ENCODE results near the gene MIOS. TPM values are rescaled to one million over a fixed set of nuclear protein-coding genes. Genes with fewer than 3 reads are reported as not detected.

The MIOS gene
- total and polyA plus RNA-seq, 2 experiments from 2014 or later: 24.0 to 50.8 TPM

GRCh38 chr7:7519528-7519927 is 47.2 kb upstream of the MIOS start:
- no peaks in the 10 kb centered on the region for H3K27me3 ChIP-seq
- H3K27ac ChIP-seq: no peak overlapping the region
- H3K9me2 ChIP-seq (replicated peaks; ENCODE audit: insufficient read depth): no peaks in the 10 kb centered on the region
- no peaks in the 10 kb centered on the region for H3K79me2 ChIP-seq
- H3K4me2 ChIP-seq: no peak overlapping the region
- H3K36me3 ChIP-seq (replicated peaks; ENCODE audit: insufficient read depth, low read depth): no peaks in the 10 kb centered on the region
- no peak overlapping the region for H3K4me3 ChIP-seq
- no peaks in the 10 kb centered on the region for H4K20me1 ChIP-seq (ENCODE audit: insufficient read depth, poor library complexity, severe bottlenecking)
- H2AFZ ChIP-seq: no peak overlapping the region
- H3K9me3 ChIP-seq (ENCODE audit: low read depth): no peaks in the 10 kb centered on the region
- 73% methylated on average over 2 of the region's 2 CpGs for WGBS (ENCODE audit: low lambda C conversion rate, missing lambda C conversion rate)
- no peak for DNase-seq (ENCODE audit: low spot score)
- no peaks in the 10 kb centered on the region for H3K4me1 ChIP-seq (ENCODE audit: insufficient read depth)
- TF ChIP-seq CTCF (IDR thresholded peaks at IDR 0.05; ENCODE audit: poor library complexity) (no peak), EZH2 (IDR thresholded peaks at IDR 0.05; ENCODE audit: borderline replicate concordance) (no peak), EZH2phosphoT487 (IDR thresholded peaks at IDR 0.05; ENCODE audit: low read depth, severe bottlenecking, unreplicated experiment) (no peak)

DNA sequence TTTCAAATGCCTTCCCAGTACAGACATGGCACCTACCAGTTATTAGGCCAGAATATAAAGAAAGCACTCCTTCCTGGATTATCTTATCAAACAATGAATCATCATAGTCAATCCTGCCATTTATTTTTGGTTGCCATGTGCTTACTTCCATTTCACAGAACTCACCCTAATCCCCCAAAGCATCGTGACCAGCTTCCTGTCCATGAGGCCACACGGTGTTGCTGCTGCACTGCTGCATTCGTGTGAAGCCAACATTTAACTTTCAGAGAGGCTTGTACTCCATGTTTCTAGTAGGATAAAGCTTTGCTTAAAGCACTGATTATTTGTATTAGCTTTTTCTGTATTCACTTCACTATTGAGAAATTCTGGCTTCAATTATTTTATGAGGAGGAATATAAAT is 45.4 kb upstream of the MIOS start:
- no peaks in the 10 kb centered on the region for H3K27me3 ChIP-seq
- no peaks in the 10 kb centered on the region for H3K36me3 ChIP-seq (replicated peaks; ENCODE audit: insufficient read depth, low read depth)
- TF ChIP-seq CTCF (IDR thresholded peaks at IDR 0.05; ENCODE audit: poor library complexity) (no peak), EZH2 (IDR thresholded peaks at IDR 0.05; ENCODE audit: borderline replicate concordance) (no peak), EZH2phosphoT487 (IDR thresholded peaks at IDR 0.05; ENCODE audit: low read depth, severe bottlenecking, unreplicated experiment) (no peak)
- H3K4me1 ChIP-seq (ENCODE audit: insufficient read depth): no peaks in the 10 kb centered on the region
- H3K4me2 ChIP-seq: no peak overlapping the region
- H3K9me3 ChIP-seq (ENCODE audit: low read depth): no peaks in the 10 kb centered on the region
- no peaks in the 10 kb centered on the region for H4K20me1 ChIP-seq (ENCODE audit: insufficient read depth, poor library complexity, severe bottlenecking)
- WGBS (ENCODE audit: low lambda C conversion rate, missing lambda C conversion rate): 49% methylated on average over 3 of the region's 3 CpGs
- no peaks in the 10 kb centered on the region for H3K79me2 ChIP-seq
- H3K27ac ChIP-seq: no peak overlapping the region
- no peak for DNase-seq (ENCODE audit: low spot score)
- no peak overlapping the region for H2AFZ ChIP-seq
- H3K9me2 ChIP-seq (replicated peaks; ENCODE audit: insufficient read depth): no peaks in the 10 kb centered on the region
- no peak overlapping the region for H3K4me3 ChIP-seq

- WGBS (ENCODE audit: low lambda C conversion rate, missing lambda C conversion rate): 89% methylated on average over 3 of the region's 3 CpGs
- TF ChIP-seq CTCF (IDR thresholded peaks at IDR 0.05; ENCODE audit: poor library complexity): no peak
- no peak for TF ChIP-seq EZH2phosphoT487 (IDR thresholded peaks at IDR 0.05; ENCODE audit: low read depth, severe bottlenecking, unreplicated experiment)
- no peak for TF ChIP-seq EZH2 (IDR thresholded peaks at IDR 0.05; ENCODE audit: borderline replicate concordance)
- H3K4me1 ChIP-seq (ENCODE audit: insufficient read depth): no peaks in the 10 kb centered on the region
- no peaks in the 10 kb centered on the region for H3K9me2 ChIP-seq (replicated peaks; ENCODE audit: insufficient read depth)
- H3K4me3 ChIP-seq: no peak overlapping the region
- no peaks in the 10 kb centered on the region for H4K20me1 ChIP-seq (ENCODE audit: insufficient read depth, poor library complexity, severe bottlenecking)
- no peaks in the 10 kb centered on the region for H3K9me3 ChIP-seq (ENCODE audit: low read depth)
- no peak overlapping the region for H2AFZ ChIP-seq
- H3K27ac ChIP-seq: no peak overlapping the region
- no peaks in the 10 kb centered on the region for H3K36me3 ChIP-seq (replicated peaks; ENCODE audit: insufficient read depth, low read depth)
- no peak overlapping the region for H3K4me2 ChIP-seq
- no peak for DNase-seq (ENCODE audit: low spot score)
- H3K27me3 ChIP-seq: no peaks in the 10 kb centered on the region
- no peaks in the 10 kb centered on the region for H3K79me2 ChIP-seq
Observed at GRCh38 chr7:7522421-7522820, 44.3 kb upstream of the MIOS start.

DNA sequence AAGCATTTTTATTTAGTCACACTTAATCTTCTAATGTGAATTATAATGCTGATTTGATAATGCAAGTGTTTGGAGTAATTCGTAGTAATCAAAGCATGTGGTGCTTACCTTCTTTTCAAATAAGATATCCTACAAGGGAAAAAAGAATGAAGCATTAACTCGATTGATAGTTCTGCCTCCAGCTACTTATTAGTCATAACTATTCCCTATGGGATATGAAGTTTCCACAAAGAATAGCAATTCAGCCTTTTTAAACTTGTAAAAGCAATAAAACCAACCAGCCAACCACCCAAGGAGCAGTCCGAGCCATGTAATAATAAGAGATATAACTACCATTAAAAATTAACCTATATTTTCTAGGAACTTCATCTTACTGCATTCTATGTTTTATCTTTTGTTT is 42.6 kb upstream of the MIOS start:
- Histone ChIP-seq H4K20me1 (ENCODE audit: insufficient read depth, poor library complexity, severe bottlenecking) (no peaks in the 10 kb centered on the region), H3K4me3 (no peak overlapping the region), H3K27me3 (no peaks in the 10 kb centered on the region), H2AFZ (no peak overlapping the region), H3K79me2 (no peaks in the 10 kb centered on the region), H3K9me3 (ENCODE audit: low read depth) (no peaks in the 10 kb centered on the region), H3K27ac (no peak overlapping the region), H3K4me2 (no peak overlapping the region), H3K9me2 (replicated peaks; ENCODE audit: insufficient read depth) (no peaks in the 10 kb centered on the region), H3K4me1 (ENCODE audit: insufficient read depth) (no peaks in the 10 kb centered on the region), H3K36me3 (replicated peaks; ENCODE audit: insufficient read depth, low read depth) (no peaks in the 10 kb centered on the region)
- WGBS (ENCODE audit: low lambda C conversion rate, missing lambda C conversion rate): 75% methylated on average over 3 of the region's 3 CpGs
- TF ChIP-seq EZH2phosphoT487 (IDR thresholded peaks at IDR 0.05; ENCODE audit: low read depth, severe bottlenecking, unreplicated experiment) (no peak), EZH2 (IDR thresholded peaks at IDR 0.05; ENCODE audit: borderline replicate concordance) (no peak), CTCF (IDR thresholded peaks at IDR 0.05; ENCODE audit: poor library complexity) (no peak)
- DNase-seq (ENCODE audit: low spot score): no peak

Data from hepatocyte (in vitro differentiated cells).